HepG2 (cell line): ENCODE results near the gene RREB1. TPM values are rescaled to one million over a fixed set of nuclear protein-coding genes. Genes with fewer than 3 reads are reported as not detected.

Experiments used
- AHR ChIP-seq: IDR thresholded peaks from 2 replicates; pipeline ENCODE4 v1.6.1; 2018; ENCODE audit warnings: missing genetic modification reagents, missing compliant biosample characterization
- HHEX ChIP-seq: IDR thresholded peaks from 2 replicates; pipeline ENCODE4 v1.6.1; 2016; ENCODE audit warnings: control low read depth
- MAFG ChIP-seq: sonication (generic); formaldehyde crosslinking; IDR thresholded peaks from 2 replicates; pipeline ENCODE4 v1.5.1; 2020; ENCODE audit warnings: mild to moderate bottlenecking, missing genetic modification reagents
- MAFK ChIP-seq, 2 experiments: IDR thresholded peaks in 1 of 2; conservative IDR thresholded peaks in 1 of 2; 2 replicates each; pipeline ENCODE4 v1.6.1; 2011; ENCODE audit warnings: improper control_type of control experiment in 2 of 2, low read length in 2 of 2
- MED8 ChIP-seq: sonication (generic); formaldehyde crosslinking; IDR thresholded peaks from 2 replicates; pipeline ENCODE4 v1.8.1; 2023; ENCODE audit warnings: mild to moderate bottlenecking, missing genetic modification reagents; ENCODE audit not compliant: insufficient replicate concordance
- NFIB ChIP-seq: sonication (generic); formaldehyde crosslinking; IDR thresholded peaks from 2 replicates; pipeline ENCODE4 v1.9.0; 2021; ENCODE audit warnings: missing genetic modification reagents, mild to moderate bottlenecking, borderline replicate concordance
- PHF5A ChIP-seq: IDR thresholded peaks from one replicate; pipeline ENCODE4 v1.6.1; 2018; ENCODE audit warnings: low read depth, missing genetic modification reagents; ENCODE audit not compliant: unreplicated experiment
- SALL2 ChIP-seq: sonication (generic); formaldehyde crosslinking; IDR thresholded peaks from 2 replicates; pipeline ENCODE4 v1.8.1; 2023; ENCODE audit warnings: mild to moderate bottlenecking, missing genetic modification reagents, inconsistent platforms
- SP1 ChIP-seq, 2 experiments: fragments of 450-650 bp in 1 of 2; sonication (generic) in 1 of 2; formaldehyde crosslinking in 1 of 2; IDR thresholded peaks; 2 replicates each; pipeline versions ENCODE4 v1.4.0 to v1.6.1; 2016 to 2020; ENCODE audit warnings: missing genetic modification reagents in 1 of 2
- THAP11 ChIP-seq: IDR thresholded peaks from 2 replicates; pipeline ENCODE4 v1.6.1; 2016; ENCODE audit warnings: missing biosample characterization, missing genetic modification reagents
- ZBTB14 ChIP-seq: sonication (generic); formaldehyde crosslinking; IDR thresholded peaks from 2 replicates; pipeline ENCODE4 v1.4.0; 2020; ENCODE audit warnings: missing genetic modification reagents
- ZBTB25 ChIP-seq: IDR thresholded peaks from 2 replicates; pipeline ENCODE4 v1.6.1; 2018; ENCODE audit warnings: missing genetic modification reagents
- ZNF17 ChIP-seq: sonication (generic); formaldehyde crosslinking; IDR thresholded peaks from 2 replicates; pipeline ENCODE4 v1.5.0; 2020; ENCODE audit warnings: mild to moderate bottlenecking, missing genetic modification reagents
- ZNF317 ChIP-seq: sonication (generic); formaldehyde crosslinking; IDR thresholded peaks from 2 replicates; pipeline ENCODE4 v1.5.0; 2020; ENCODE audit warnings: mild to moderate bottlenecking, missing genetic modification reagents
- ZNF558 ChIP-seq: sonication (generic); formaldehyde crosslinking; IDR thresholded peaks from 2 replicates; pipeline ENCODE4 v1.9.0; 2022; ENCODE audit warnings: mild to moderate bottlenecking, missing genetic modification reagents, borderline replicate concordance
- ZNF562 ChIP-seq: sonication (generic); formaldehyde crosslinking; IDR thresholded peaks from 2 replicates; pipeline ENCODE4 v1.8.0; 2022; ENCODE audit warnings: missing genetic modification reagents, borderline replicate concordance
- ZSCAN12 ChIP-seq: sonication (generic); formaldehyde crosslinking; IDR thresholded peaks from 2 replicates; pipeline ENCODE4 v1.9.0; 2021; ENCODE audit warnings: mild to moderate bottlenecking, missing genetic modification reagents
- polyA plus RNA-seq, 8 experiments: library from polyadenylated mRNA; depleted of rRNA in 3 of 8; stranded (reverse) in 7 of 8; unstranded in 1 of 8; fragments of >200 nt; fragmentation: Illumina TruSeq in 4 of 8; extraction: Trizol in 4 of 8; gene quantifications; 2 replicates each; pipeline versions ENCODE4 v1.2.1 to v1.2.3, GENCODE V29; 2011 to 2016; ENCODE audit warnings: low read depth in 4 of 8, missing spikeins in 1 of 8, mixed read lengths in 1 of 8; ENCODE audit not compliant: insufficient read depth in 1 of 8
- total RNA-seq, 5 experiments: library from RNA; depleted of rRNA; stranded (reverse); fragments of >200 nt; fragmentation: Illumina TruSeq; extraction: Trizol; gene quantifications; 2 replicates each; pipeline ENCODE4 v1.2.3, GENCODE V29; 2016; ENCODE audit warnings: low read depth in 1 of 5

RREB1 gene
- total and polyA plus RNA-seq, 2 of the 13 experiments (the other 11 are each of a cell fraction or from before 2014, with no cell fraction given): 6.1 to 23.2 TPM

DNA sequence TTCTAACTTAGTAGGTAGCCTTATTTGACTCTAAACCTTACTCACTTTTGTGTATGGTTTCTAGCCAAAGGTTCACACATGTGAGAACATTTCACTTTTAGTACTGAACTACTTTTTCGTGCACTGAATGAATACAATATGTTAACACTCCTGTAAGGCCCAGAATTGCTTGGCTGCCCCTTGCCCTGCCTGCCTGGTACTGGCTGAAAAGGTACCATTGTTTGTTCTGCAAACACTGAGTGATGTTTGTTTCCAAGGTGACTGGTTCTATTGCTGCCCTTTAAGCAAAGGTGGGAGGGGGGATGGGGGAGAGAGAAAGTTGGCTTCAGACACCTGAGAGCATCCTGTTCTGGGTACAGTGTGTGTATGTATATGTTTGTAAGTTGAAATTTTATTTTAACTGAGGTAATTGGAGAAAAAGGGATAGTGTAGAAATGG is 31.2 kb downstream of the RREB1 start (continued):
- TF ChIP-seq MED8 (CRISPR knock-in tag) (no peak), ZNF558 (CRISPR knock-in tag) (no peak), SP1 (IDR thresholded peaks at IDR 0.05) (no peak), SP1 (CRISPR knock-in tag; IDR thresholded peaks at IDR 0.05) (no peak), NFIB (CRISPR knock-in tag) (no peak), SALL2 (no peak), HHEX (CRISPR knock-in tag) (peak; percentile 81; the same call in 1 of the 2 replicates), MAFG (CRISPR knock-in tag) (no peak), ZNF562 (no peak), ZSCAN12 (CRISPR knock-in tag) (no peak), PHF5A (CRISPR knock-in tag) (peak; percentile 96), ZNF317 (CRISPR knock-in tag) (0 out of 2 replicates have a peak, but pooled peaks have one; percentile 11), THAP11 (CRISPR knock-in tag) (peak; percentile 71), ZBTB25 (CRISPR knock-in tag) (no peak; the same call in 1 of the 2 replicates), AHR (CRISPR knock-in tag) (no peak), ZBTB14 (CRISPR knock-in tag) (no peak), ZNF17 (CRISPR knock-in tag) (no peak), MAFK (conservative IDR thresholded peaks at IDR 0.05 in 1 of 2, IDR thresholded peaks at IDR 0.05 in 1 of 2; ENCODE audit: low read length in 2 of 2) (0 out of 4 replicates have a peak, but pooled peaks of 1 of the 2 experiments have one; percentile 2)
